Tibial artery (tissue), 4 donors: ENCODE data around the gene CACNA1H.

Experiments
- DNase-seq, 2 donors: peaks; one replicate each; pipeline ENCODE4 v3.0.0-alpha.2; 2019
- H3K27ac ChIP-seq, 2 donors: fragments of 200-600 bp; sonication (generic) in 1 of 2; 1 replicate in 1 of 2; 2 replicates in 1 of 2; pipeline ENCODE4 v1.5.1; 2018 to 2019; ENCODE audit warnings: mild to moderate bottlenecking in 1 of 2
- H3K27me3 ChIP-seq, 2 donors: fragments of 200-600 bp; sonication (generic) in 1 of 2; one replicate each; pipeline versions ENCODE4 v1.5.1 to v1.6.0; 2016 to 2019
- H3K36me3 ChIP-seq, 3 donors: fragments of 200-600 bp; sonication (generic) in 2 of 3; one replicate each; pipeline ENCODE4 v1.5.1; 2016 to 2019; ENCODE audit warnings: mild to moderate bottlenecking in 2 of 3
- H3K4me1 ChIP-seq, 4 donors: fragments of 200-600 bp; sonication (generic) in 2 of 4; 1 replicate in 3 of 4; 2 replicates in 1 of 4; pipeline ENCODE4 v1.5.1; 2016 to 2019
- H3K4me3 ChIP-seq, 2 donors: fragments of 200-600 bp; sonication (generic) in 1 of 2; 1 replicate in 1 of 2; 2 replicates in 1 of 2; pipeline ENCODE4 v1.5.1; 2018 to 2019; ENCODE audit warnings: mild to moderate bottlenecking in 2 of 2
- H3K9me3 ChIP-seq, 3 donors: fragments of 200-600 bp; sonication (generic) in 1 of 3; one replicate each; pipeline ENCODE4 v1.5.1; 2016 to 2019
- CTCF ChIP-seq, 2 experiments: fragments of 200-600 bp in 1 of 2; fragments of 450-650 bp in 1 of 2; IDR thresholded peaks; one replicate each; pipeline ENCODE4 v1.5.1; 2017 to 2019; ENCODE audit warnings: antibody characterized with exemption in 2 of 2, mild to moderate bottlenecking in 1 of 2, moderate library complexity in 1 of 2
- intact Hi-C: fragments of 100-400 bp; cut with DNase I; formaldehyde crosslinking; loops from one replicate; pipeline ENCODE4 v1.15.0; 2023; ENCODE audit warnings: low total_unique reads

The CACNA1H gene

GRCh38 chr16:1154291-1154886, 1.5 kb downstream of the CACNA1H start:
- peaks cover 0 to 71% (median 46%) of the 10 kb centered on the region in 4 donors for H3K4me1 ChIP-seq
- peaks cover 0 to 23% of the 10 kb centered on the region in 2 donors for H3K27me3 ChIP-seq
- intact Hi-C loops = loop anchor here (5.0 kb wide), 1 partner anchor 38 kb away; no protein-coding TSS in a partner anchor
- no peaks in the 10 kb centered on the region for H3K36me3 ChIP-seq
- H3K9me3 ChIP-seq = no peaks in the 10 kb centered on the region
- peak overlapping the region; percentile 71 to 85 for H3K4me3 ChIP-seq
- DNase-seq = peak; percentile 41 to 89
- peak in 1 of 2 experiments; percentile 2 for TF ChIP-seq CTCF (IDR thresholded peaks at IDR 0.05)
- H3K27ac ChIP-seq = peak overlapping the region; percentile 86 to 94

GRCh38 chr16:1154887-1155331, 2.0 kb downstream of the CACNA1H start:
- H3K36me3 ChIP-seq = no peaks in the 10 kb centered on the region
- peak overlapping the region; percentile 71 to 85 for H3K4me3 ChIP-seq
- TF ChIP-seq CTCF (IDR thresholded peaks at IDR 0.05) = no peak
- no peak for DNase-seq
- no peaks in the 10 kb centered on the region for H3K9me3 ChIP-seq
- intact Hi-C loops = loop anchor here (5.0 kb wide), 1 partner anchor 37 kb away; no protein-coding TSS in a partner anchor
- peak overlapping the region; percentile 86 to 94 for H3K27ac ChIP-seq
- peaks cover 0 to 76% (median 52%) of the 10 kb centered on the region in 4 donors for H3K4me1 ChIP-seq
- H3K27me3 ChIP-seq = peaks cover 0 to 23% of the 10 kb centered on the region in 2 donors

- DNase-seq = no peak
- Histone ChIP-seq H3K27ac (peak overlapping the region; percentile 86 to 94), H3K36me3 (no peaks in the 10 kb centered on the region), H3K27me3 (peaks cover 0 to 23% of the 10 kb centered on the region in 2 donors), H3K4me1 (peaks cover 0 to 82% (median 57%) of the 10 kb centered on the region in 4 donors), H3K9me3 (no peaks in the 10 kb centered on the region), H3K4me3 (peak overlapping the region; percentile 71 to 85)
- TF ChIP-seq CTCF (IDR thresholded peaks at IDR 0.05) = no peak
- intact Hi-C loops = no loop called here
Measured at GRCh38 chr16:1155353-1156054, 2.6 kb downstream of the CACNA1H start.

- no peak for TF ChIP-seq CTCF (IDR thresholded peaks at IDR 0.05)
- no peaks in the 10 kb centered on the region for H3K9me3 ChIP-seq
- H3K4me1 ChIP-seq = peaks cover 0 to 90% (median 65%) of the 10 kb centered on the region in 4 donors
- H3K27ac ChIP-seq = peak overlapping the region; percentile 86 to 94
- DNase-seq = no peak
- peaks cover 0 to 2% (median 0%) of the 10 kb centered on the region in 3 donors for H3K36me3 ChIP-seq
- peak overlapping the region; percentile 71 to 85 for H3K4me3 ChIP-seq
- intact Hi-C loops = no loop called here
- H3K27me3 ChIP-seq = peaks cover 0 to 25% of the 10 kb centered on the region in 2 donors
Measured at GRCh38 chr16:1156055-1156982, 3.4 kb downstream of the CACNA1H start.

- TF ChIP-seq CTCF (IDR thresholded peaks at IDR 0.05) = no peak
- intact Hi-C loops = no loop called here
- peaks cover 0 to 10% (median 0%) of the 10 kb centered on the region in 3 donors for H3K36me3 ChIP-seq
- DNase-seq = no peak
- peaks cover 0 to 31% of the 10 kb centered on the region in 2 donors for H3K27me3 ChIP-seq
- peak overlapping the region; percentile 66 to 94 for H3K27ac ChIP-seq
- H3K4me1 ChIP-seq = peaks cover 0 to 94% (median 70%) of the 10 kb centered on the region in 4 donors
- no peak overlapping the region for H3K4me3 ChIP-seq
- H3K9me3 ChIP-seq = no peaks in the 10 kb centered on the region
Measured at GRCh38 chr16:1156983-1157638, 4.2 kb downstream of the CACNA1H start.
